Activated naive CD8-positive, alpha-beta T cell (primary cell): Measurements from ENCODE around the gene WAPL.
"Not testable (repeated sequence)": the region's sequence is repeated elsewhere in the genome, so short reads cannot be mapped to it uniquely, and the experiment has no call there.

ENCODE experiments used
- H3K27ac Mint-ChIP-seq: one replicate; pipeline ENCODE4 v1.8.0; 2021; ENCODE audit warnings: mixed read lengths
- H3K27me3 Mint-ChIP-seq: one replicate; pipeline ENCODE4 v1.8.0; 2021; ENCODE audit warnings: mixed read lengths
- H3K36me3 Mint-ChIP-seq: one replicate; pipeline ENCODE4 v1.8.0; 2021; ENCODE audit warnings: mixed read lengths
- H3K4me1 Mint-ChIP-seq: one replicate; pipeline ENCODE4 v1.8.0; 2021; ENCODE audit warnings: low read depth, mixed read lengths
- H3K4me3 Mint-ChIP-seq: one replicate; pipeline ENCODE4 v1.8.0; 2021; ENCODE audit warnings: mild to moderate bottlenecking, mixed read lengths
- H3K9me3 Mint-ChIP-seq: one replicate; pipeline ENCODE4 v1.8.0; 2021; ENCODE audit warnings: low read depth, mixed read lengths

Gene WAPL

DNA sequence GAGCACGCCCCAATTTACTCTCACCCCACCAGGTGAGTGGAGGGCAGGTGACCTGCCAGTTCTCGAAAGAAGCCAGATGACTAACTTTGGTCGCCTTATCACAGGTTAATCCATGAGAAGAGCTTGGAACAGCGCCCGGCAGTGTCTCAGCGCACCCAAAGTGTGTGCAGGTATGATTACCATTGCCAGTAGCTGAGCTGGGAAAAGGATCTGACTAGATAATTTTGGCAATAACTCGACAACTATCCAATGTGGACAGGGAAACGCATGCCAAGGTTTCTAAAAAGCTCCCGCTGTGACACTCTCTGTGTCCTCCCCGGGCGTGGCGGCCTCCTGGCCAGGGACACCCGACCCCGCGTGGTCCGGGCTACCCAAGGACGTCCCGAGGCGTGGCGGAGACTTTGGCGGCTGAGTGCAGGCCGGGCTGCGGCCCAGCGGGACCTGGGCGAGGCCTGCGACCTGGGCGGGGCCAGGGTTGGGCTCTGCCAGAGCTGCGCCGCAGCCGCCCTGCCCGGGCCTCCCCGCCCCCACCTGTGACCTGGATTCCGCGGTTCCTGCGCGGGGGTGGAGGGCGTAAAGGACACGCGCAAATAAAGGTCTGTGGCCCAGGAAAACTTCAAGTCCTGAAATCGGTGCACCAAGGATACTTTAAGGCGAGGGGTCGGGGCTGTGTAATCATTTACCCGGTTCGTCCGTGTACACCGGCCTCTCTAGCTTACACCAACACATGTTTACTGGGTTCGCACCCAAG lies 13.7 kb upstream of the WAPL start:
- Mint-ChIP-seq H3K4me3 (peak overlapping the region; percentile 65), H3K27ac (peak overlapping the region; percentile 75), H3K36me3 (no peaks in the 10 kb centered on the region), H3K4me1 (peaks cover 32% of the 10 kb centered on the region), H3K9me3 (no peaks in the 10 kb centered on the region), H3K27me3 (no peaks in the 10 kb centered on the region)

DNA sequence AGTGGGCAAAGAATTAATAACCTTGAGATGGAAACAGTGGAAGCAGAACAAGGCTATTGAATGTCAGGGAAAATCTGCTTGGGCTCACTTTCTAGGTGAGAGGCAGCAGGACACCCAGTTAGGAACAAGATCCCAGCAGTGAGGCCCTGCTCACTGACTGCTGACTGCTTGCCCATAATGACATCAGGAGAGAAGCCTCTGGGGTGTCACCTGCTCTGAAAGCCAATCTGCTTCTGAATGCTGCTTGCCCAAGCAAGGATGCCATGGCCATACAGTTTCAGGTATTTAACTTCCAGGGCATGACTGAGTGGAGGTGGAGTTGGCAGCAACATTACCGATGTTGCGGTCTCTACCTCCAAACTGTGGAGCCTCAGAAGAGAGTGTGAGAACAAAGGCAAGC lies 11.7 kb upstream of the WAPL start:
- H3K36me3 Mint-ChIP-seq, result no peaks in the 10 kb centered on the region
- H3K27ac Mint-ChIP-seq, result no peak overlapping the region
- H3K27me3 Mint-ChIP-seq, result no peaks in the 10 kb centered on the region
- no peak overlapping the region for H3K4me3 Mint-ChIP-seq
- H3K9me3 Mint-ChIP-seq, result no peaks in the 10 kb centered on the region
- peaks cover 16% of the 10 kb centered on the region for H3K4me1 Mint-ChIP-seq

DNA sequence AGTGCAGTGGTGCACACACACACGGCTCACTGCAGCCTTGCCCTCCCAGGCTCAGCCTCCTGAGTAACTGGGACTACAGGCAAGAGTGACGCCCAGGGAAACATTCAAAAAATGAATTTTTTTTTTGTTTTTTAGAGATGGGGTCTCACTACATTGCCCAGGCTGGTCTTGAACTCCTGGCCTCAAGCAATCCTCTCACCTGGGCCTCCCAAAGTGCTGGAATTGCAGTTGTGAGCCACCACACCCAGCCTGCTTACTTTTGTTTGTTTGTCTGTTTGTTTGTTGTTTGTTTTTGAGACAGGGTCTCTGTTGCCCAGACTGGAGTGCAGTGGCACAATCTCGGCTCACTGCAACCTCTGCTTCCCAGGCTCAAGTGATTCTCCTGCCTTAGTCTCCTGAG lies 7.1 kb upstream of the WAPL start:
- H3K27me3 Mint-ChIP-seq, H3K4me3 Mint-ChIP-seq, H3K36me3 Mint-ChIP-seq, H3K9me3 Mint-ChIP-seq, H3K27ac Mint-ChIP-seq: not testable (repeated sequence)
- peaks cover 12% of the 10 kb centered on the region for H3K4me1 Mint-ChIP-seq

DNA sequence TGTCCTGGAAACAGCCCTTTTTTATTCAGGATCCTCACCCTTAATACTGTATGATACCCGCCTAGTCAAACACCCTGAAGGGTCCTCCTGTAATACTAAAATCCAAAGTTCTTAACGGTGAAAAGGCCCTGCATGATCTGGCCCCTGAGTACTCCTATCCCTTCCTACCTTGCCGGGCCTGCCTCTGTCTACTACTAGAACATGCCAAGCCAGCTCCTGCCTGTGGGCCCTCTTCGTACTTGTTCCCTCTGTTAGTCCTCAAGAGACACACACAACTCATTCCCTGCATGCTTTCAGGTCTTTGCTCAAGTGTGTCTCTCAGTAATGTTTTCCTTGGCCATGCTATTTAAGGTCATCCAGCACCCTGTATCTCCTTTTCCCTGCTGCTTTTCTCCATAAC lies 5.0 kb upstream of the WAPL start:
- no peaks in the 10 kb centered on the region for H3K36me3 Mint-ChIP-seq
- H3K27ac Mint-ChIP-seq, result no peak overlapping the region

DNA sequence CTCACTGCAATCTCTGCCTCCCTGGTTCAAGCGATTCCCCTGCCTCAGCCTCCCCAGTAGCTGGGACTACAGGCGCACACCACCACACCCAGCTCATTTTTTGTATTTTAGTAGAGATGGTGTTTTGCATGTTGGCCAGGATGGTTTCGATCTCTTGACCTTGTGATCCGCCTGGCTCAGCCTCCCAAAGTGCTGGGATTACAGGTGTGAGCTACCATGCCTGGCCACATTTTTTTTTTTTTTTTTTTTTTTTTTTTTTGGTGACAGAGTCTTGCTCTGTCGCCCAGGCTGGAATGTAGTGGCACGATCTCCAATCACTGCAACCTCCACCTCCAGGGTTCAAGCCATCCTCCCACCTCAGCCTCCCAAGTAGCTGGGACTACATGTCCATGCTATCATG lies 4.1 kb upstream of the WAPL start:
- not testable (repeated sequence) for H3K27me3 Mint-ChIP-seq, H3K27ac Mint-ChIP-seq, H3K9me3 Mint-ChIP-seq, H3K36me3 Mint-ChIP-seq, H3K4me3 Mint-ChIP-seq
- H3K4me1 Mint-ChIP-seq, result peaks cover 29% of the 10 kb centered on the region

More for the DNA sequence above, 5.0 kb upstream of the WAPL start:
- no peaks in the 10 kb centered on the region for H3K9me3 Mint-ChIP-seq
- no peak overlapping the region for H3K4me3 Mint-ChIP-seq
- peaks cover 27% of the 10 kb centered on the region for H3K4me1 Mint-ChIP-seq
- H3K27me3 Mint-ChIP-seq, result no peaks in the 10 kb centered on the region

DNA sequence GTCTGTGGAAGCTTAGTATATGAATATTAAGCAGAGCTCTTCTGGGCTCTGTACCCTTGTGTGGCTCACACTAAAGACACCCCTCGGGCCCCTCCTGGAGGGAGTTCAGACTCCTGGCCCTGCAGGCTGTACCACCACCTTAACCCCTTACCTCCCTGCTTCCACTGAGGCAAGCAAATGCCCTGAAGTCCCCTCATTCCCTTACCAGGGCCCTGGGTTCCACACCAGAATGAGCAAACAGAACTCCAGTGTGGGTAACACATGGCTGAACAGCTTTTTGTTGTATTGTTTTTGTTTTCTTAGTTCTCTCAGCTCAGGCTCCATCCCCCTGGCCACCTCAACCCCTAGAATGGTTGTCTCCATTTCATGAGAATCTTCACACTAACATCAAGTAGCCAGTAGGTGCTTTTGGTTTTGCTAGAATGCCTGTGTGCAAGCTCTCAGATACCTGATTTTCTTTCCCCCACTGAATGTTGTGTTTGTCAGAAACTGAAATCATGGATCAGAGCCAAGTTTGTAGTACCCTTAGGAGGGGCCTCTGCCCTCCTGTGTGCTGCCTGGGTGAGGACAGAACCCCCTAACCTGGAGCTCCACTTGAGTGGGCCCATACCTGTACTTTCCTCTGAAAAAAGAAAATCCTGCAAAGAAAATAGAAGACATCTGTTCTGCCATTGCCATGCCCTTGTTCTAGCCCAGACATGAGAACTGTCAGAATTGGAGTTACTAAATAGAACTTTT lies 2.8 kb upstream of the WAPL start:
- peak overlapping the region; percentile 98 for H3K4me3 Mint-ChIP-seq
- H3K27me3 Mint-ChIP-seq, result no peaks in the 10 kb centered on the region
- H3K36me3 Mint-ChIP-seq, result peaks cover 3% of the 10 kb centered on the region
- H3K4me1 Mint-ChIP-seq, result peaks cover 37% of the 10 kb centered on the region
- H3K27ac Mint-ChIP-seq, result peak overlapping the region; percentile 51
- H3K9me3 Mint-ChIP-seq, result no peaks in the 10 kb centered on the region

DNA sequence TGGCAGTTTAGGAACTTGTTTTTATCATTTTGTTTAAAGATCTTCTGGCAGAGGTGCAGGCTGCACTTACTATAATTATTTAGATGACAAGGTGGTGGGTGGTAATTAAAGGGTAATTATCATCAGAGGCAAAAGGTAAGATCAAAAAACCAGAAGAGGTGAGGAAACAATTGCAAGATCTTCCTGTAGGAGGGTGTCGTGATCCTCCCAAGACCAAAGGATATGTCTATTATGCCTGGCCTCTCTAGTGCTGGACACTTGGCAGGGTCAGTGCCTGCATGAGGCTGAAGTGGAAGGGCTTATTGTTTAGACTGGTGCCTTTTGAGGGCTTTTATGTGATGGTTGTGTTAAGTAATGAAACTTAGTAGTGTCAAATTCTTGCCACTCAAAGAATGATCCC lies 1.8 kb upstream of the WAPL start:
- Mint-ChIP-seq H3K4me3 (peak overlapping the region; percentile 98), H3K36me3 (peaks cover 3% of the 10 kb centered on the region), H3K27ac (peak overlapping the region; percentile 51), H3K27me3 (no peaks in the 10 kb centered on the region), H3K4me1 (peaks cover 48% of the 10 kb centered on the region), H3K9me3 (no peaks in the 10 kb centered on the region)

DNA sequence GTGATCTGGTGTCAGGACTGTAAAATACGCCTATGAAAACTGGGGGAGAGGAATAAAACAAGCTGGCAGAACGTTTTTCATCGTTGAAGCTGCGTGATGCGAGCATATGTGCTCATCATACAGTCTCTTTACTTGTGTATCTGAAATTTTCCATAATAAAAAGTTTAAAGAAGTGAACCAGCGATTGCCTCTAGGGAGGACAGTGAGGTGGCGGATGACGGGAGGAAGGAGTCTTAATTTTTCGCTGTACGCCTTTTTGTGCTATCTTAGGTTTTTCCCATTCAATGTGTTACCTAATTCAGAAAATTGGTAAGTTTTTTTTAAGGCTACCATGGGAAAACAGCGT lies 891 bp upstream of the WAPL start:
- Mint-ChIP-seq H3K27ac (peak overlapping the region; percentile 97), H3K27me3 (no peaks in the 10 kb centered on the region), H3K4me1 (peaks cover 56% of the 10 kb centered on the region), H3K4me3 (peak overlapping the region; percentile 98), H3K9me3 (no peaks in the 10 kb centered on the region), H3K36me3 (peaks cover 3% of the 10 kb centered on the region)

DNA sequence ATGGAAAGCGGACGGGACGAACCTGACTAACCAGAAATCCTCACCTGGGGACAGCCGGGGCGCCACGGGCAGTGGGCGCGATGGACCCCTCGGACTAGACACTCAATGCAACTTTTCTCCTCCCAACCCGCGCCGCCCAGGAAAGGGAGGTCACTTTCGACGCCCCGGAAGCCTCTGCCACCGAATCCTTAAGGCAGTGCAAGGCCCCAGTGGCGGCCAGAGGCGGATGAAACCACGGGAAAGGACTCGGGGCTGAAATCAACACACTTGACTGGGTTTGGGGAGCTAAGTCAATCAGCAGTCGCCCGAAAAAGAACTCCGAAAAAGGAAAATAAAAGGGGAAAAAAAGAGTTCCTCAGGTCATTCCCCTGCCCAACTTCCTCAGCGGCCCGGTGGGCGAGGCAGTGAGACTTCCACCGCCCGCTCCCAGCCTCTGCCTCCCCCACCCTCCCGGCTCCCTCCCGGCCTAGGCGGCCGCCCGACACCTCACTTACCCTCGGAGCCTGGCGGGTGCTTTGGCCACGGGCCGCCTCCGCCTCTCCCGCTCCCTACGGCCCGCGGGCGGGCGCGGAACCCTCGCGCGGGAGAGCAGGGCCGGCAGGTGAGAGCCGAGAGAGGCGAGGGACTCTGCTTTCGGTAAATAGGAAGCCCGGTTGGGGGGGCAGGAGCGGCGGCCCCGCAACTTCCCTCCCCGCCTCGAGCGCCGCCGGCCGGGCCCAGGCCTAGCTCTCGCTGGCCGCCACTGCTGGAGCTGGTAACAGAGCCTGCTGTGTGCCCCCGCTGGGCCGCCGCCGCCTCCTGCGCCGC lies 518 bp downstream of the WAPL start:
- H3K27me3 Mint-ChIP-seq, result no peaks in the 10 kb centered on the region
- H3K9me3 Mint-ChIP-seq, result no peaks in the 10 kb centered on the region
- H3K4me3 Mint-ChIP-seq, result peak overlapping the region; percentile 96
- peaks cover 70% of the 10 kb centered on the region for H3K4me1 Mint-ChIP-seq
- H3K36me3 Mint-ChIP-seq, result peaks cover 8% of the 10 kb centered on the region
- H3K27ac Mint-ChIP-seq, result peak overlapping the region; percentile 69

DNA sequence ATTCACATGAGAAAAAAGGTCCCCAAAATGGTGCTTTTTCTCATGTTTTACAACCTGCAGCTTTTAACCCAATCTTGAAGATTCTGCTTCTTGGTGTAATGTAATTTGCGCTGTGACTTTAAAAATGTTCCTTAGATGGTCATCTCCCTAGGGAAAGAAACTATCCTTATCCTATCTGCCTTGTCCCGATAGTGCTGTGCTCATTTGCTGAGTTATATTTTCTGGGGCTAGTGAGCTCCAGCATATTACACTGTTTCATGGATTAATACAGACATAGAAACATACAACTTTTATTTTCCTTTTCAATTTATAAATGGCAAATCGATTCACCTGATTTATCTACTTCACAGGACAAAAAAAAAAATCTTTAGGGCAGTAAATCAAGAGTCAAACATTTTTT lies 2.8 kb downstream of the WAPL start:
- Mint-ChIP-seq H3K9me3 (no peaks in the 10 kb centered on the region), H3K4me1 (peaks cover 78% of the 10 kb centered on the region), H3K36me3 (peaks cover 10% of the 10 kb centered on the region), H3K27me3 (no peaks in the 10 kb centered on the region), H3K4me3 (peak overlapping the region; percentile 86), H3K27ac (peak overlapping the region; percentile 50)

DNA sequence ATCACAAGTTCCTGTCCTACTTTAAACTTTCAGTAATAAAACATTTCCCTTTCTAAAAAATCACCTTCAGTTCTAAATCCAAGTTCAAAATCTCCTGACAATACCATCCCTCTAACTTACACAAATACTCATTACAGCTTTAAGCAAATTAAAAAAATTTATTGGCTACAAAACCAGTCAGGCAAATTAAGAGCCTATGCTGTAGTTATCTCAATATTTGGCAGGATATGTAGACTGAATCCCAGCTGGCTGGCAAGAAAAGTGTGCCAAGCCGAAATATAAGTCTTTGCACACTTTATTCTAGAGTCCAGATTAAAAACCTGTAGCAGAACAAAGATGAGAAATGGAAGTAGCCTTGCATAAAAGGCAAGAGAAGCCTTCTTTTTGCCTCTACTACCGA lies 9.5 kb downstream of the WAPL start:
- peaks cover 52% of the 10 kb centered on the region for H3K4me1 Mint-ChIP-seq
- no peaks in the 10 kb centered on the region for H3K9me3 Mint-ChIP-seq
- H3K27ac Mint-ChIP-seq, result peak overlapping the region; percentile 17
- H3K4me3 Mint-ChIP-seq, result peak overlapping the region; percentile 68
- H3K27me3 Mint-ChIP-seq, result no peaks in the 10 kb centered on the region
- peaks cover 7% of the 10 kb centered on the region for H3K36me3 Mint-ChIP-seq

DNA sequence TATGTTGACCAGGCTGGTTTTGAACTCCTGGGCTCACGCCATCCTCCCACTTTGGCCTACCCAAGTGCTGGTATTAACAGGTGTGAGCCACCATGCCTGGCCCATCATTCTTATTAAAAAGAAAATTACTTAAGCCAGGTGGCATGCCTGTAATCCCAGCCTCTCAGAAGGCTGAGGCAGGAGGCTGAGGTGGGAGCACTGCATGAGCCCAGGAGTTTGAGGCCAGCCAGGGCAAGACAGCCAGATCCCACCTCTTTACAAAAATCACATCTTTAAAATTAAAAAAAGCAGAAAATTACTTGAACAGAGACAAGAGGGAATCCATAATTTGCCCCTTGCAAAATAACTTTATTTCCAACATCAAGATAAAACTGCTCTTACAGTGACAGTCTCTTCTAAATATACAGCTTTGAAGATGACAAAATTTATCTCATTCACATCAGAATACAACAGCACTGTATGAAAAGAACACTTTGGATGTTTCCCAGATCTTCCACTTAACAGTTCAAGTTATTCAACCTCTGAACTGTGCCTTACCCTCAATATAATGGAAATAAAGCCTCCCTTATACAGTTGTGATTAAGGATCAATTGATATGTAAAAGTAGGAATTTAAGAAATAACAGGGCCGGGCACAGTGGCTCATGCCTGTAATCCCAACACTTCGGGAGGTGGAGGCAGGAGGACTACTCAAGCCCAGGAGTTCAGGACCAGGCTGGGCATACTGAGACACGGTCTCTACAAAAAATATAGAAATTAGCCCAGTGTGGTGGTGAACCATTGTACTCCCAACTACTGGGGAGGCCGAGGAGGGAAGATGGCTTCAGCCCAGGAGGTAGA lies 10.3 kb downstream of the WAPL start:
- Mint-ChIP-seq H3K27me3 (no peaks in the 10 kb centered on the region), H3K4me1 (peaks cover 47% of the 10 kb centered on the region), H3K9me3 (no peaks in the 10 kb centered on the region), H3K4me3 (no peak overlapping the region), H3K36me3 (peaks cover 3% of the 10 kb centered on the region), H3K27ac (no peak overlapping the region)

DNA sequence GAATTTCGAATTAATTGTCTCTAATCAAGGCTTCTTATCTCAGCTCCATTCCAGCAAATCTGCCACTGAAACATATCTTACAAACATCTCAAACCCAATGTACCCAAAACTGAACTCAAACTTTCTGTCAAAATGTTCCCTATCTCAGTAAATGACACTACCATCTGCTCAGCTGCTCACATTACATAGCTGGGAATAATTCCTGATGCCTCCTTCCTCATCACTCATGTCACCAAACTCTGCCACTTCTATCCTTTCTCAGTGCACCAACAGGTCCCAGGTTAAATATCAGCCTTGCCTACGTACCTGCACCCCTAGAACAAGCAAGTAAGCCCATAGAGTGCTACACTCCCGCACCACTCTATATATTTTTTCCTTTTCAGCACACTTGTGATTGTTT lies 12.4 kb downstream of the WAPL start:
- Mint-ChIP-seq H3K9me3 (no peaks in the 10 kb centered on the region), H3K4me3 (no peak overlapping the region), H3K27ac (no peak overlapping the region), H3K36me3 (no peaks in the 10 kb centered on the region), H3K27me3 (no peaks in the 10 kb centered on the region), H3K4me1 (peaks cover 46% of the 10 kb centered on the region)

DNA sequence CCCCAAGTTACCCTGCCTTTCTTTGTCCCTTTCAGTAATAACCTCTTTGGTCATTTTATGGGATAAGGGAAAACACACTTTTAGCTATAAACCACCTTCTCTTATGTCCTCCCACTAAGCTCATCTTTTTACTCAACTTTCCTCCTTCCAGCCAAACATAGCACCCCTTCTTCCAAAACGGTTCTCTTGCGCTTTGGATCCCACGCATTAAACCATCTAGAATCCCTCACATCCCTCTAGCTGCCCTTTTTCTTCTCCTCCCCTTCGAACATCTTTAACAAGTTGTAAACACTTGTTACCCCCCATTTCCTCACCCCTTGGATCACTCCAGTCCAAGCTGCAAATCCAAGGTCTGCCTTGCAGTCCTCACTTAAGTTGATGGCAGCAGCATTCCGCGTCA lies 13.4 kb downstream of the WAPL start:
- peaks cover 42% of the 10 kb centered on the region for H3K4me1 Mint-ChIP-seq
- H3K4me3 Mint-ChIP-seq, result no peak overlapping the region
- H3K9me3 Mint-ChIP-seq, result no peaks in the 10 kb centered on the region
- no peak overlapping the region for H3K27ac Mint-ChIP-seq
- no peaks in the 10 kb centered on the region for H3K36me3 Mint-ChIP-seq
- H3K27me3 Mint-ChIP-seq, result no peaks in the 10 kb centered on the region
